ENCODE measurements around the gene EFNA5.

EFNA5 gene

DNA sequence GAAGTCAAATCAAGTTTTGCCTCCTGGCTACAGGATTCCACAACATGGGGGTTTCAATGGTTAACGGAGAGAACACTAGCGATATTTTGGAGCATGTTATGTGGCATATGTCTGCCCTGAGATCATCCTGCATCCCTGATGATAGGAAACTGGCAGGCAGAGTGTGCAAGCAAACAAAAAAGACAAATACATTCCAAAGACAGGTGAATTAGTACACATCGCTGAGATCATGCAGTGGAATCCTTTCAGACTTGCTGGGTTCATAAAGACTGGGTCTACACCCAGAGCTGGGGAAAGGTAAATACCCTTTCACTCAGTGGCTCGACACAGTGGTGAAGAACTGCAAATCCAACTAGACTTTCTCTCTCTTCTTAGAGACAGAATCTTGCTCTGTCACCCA lies 286.5 kb downstream of the EFNA5 start:
- no peak for DNase-seq

DNA sequence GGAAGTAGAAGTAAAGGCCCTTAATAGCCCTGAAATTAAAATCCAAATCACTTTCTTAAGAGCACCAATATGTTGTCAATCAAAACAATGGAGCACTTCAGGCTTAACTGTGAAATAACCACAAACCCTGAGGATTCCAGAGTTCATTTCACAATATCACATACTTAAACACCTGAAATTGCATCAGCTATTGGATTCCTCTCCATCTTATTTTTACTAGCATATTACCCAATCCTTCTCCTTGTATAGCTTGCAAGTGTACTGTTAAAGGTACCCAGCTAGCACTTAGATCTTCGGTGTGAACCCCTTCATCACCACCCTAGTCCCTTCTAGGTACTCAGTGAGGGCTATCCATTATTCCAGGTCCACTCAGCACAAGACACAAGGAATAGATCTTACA lies 287.3 kb downstream of the EFNA5 start:
- no peak for DNase-seq

DNA sequence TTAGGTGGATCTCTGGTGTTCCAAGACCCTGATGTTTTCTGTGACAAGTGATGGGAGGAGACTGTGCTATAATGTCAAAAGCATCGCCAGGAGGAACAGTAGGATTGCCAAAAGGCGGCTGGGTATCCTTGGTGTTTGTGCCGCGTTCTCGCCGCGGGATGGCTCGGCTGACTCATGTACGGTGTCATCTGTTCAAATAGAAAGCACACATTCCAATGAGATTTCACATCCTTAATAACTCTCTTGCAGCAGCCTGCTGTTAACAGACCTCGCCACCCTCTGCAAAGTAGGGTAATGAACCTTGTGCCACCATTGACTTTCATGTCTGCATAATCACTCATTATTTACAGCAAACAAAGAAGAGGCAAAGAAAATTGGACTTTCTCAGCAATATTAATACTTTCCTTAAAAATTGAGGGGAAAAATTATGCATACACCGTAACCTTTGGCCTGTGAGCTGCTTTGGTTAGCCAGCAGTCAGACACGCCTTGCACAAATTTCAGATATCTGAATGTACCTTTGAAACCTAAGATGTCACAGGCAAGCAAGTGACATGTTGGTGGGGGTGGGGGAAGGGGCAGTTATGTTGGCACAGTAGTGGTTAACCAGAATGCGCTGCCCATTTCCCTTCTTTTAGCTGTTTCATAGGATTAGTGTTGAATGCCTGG lies 289.4 kb downstream of the EFNA5 start:
- DNase-seq = no peak

DNA sequence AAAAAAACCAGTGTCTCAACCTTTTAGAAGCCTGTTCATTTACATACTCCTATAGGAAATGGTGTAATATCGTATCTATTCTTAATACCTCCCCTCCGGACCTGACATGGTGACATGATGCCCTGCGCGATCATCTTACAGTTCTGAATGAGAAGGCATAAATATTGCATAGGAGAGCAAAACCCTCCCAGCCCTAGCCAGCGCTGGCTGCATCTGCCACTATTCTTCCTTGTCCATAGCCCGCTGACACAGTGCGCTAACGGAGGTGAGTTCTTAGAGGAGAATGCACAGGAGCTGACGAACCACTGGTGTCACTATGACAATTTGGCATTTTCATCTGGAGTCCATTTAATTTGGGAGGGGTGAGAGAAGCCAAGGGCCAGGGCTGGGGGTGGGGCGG lies 290.1 kb downstream of the EFNA5 start:
- no peak for DNase-seq

DNA sequence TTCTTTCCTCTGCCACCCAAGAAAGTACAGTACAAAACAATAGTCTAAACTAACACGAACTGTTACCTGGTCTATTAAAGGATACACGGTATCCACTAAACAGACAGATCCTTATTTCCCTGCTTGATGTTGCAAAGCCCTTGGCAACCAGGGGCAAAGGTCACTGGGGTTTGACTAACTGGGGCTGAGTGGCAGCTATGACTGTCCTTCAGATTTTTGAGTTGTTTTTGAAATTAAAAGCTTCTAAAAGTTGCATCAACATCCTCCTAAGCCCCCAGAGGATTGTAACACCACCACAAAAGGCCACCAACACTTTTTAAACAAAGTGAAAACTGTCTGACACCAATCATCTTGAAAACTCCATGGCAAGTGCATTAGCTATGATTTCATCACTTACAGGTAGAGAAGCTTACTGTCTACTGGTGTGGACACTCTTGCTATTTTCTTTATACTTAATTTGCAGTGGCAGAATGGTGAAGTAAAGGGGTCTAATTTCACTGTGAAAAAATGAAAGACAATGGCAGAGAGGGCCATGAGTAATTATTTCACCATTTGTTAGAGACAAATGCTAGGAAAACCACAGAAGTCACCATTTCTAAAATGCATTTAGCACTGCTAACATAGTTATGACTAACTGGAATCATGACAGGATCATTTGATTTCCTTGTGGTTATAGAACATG lies 292.4 kb downstream of the EFNA5 start:
- no peak for DNase-seq

DNA sequence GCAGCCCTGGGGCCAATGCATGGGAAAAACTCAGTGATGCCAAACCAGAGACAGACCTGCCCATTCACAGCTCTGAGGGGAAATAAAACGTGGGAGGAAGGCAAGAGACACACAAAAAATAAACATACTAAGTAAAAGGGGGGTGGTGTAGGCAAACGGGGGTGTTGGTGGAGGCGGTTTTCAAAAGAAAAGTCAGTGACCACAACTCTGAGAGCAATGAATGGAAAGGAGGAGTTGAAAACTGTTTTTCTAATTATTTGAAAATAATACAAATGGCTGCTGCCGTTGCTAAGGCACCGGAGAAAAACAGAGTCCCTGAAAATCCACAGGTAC lies 293.5 kb downstream of the EFNA5 start:
- DNase-seq = no peak

DNA sequence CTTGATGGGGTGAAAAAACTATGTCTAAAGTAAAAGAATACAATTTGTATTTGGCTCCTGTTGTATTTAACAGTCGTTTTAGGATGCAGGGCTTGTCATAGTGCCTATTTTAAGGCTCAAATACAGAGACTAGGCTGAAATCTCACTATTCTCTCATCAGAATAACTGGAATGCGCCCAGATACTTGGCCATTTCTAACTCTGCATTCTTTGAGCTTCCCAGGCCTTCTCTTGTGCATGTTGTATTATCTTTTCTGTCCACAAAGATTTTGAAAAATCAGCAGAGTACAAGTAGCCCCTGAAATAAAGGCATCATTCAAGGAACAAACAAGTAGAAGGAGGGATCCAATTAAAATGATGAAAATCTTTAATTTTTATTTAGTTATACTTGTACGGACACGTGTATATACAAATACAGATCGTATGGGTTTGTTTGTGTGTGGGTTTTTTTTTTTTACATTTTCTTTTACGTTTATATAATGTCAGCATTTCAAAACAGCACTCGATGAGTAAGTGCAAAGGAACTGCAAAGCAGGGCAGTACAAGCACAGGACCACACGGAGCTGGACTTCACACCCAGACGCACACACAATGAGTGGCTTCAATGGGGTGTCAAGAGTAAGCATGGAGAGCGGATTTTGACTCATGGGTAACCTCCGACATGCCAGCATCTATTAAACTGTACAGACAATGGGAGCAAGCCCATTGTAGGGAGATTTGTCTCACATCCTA lies 294.0 kb downstream of the EFNA5 start:
- DNase-seq = no peak

DNA sequence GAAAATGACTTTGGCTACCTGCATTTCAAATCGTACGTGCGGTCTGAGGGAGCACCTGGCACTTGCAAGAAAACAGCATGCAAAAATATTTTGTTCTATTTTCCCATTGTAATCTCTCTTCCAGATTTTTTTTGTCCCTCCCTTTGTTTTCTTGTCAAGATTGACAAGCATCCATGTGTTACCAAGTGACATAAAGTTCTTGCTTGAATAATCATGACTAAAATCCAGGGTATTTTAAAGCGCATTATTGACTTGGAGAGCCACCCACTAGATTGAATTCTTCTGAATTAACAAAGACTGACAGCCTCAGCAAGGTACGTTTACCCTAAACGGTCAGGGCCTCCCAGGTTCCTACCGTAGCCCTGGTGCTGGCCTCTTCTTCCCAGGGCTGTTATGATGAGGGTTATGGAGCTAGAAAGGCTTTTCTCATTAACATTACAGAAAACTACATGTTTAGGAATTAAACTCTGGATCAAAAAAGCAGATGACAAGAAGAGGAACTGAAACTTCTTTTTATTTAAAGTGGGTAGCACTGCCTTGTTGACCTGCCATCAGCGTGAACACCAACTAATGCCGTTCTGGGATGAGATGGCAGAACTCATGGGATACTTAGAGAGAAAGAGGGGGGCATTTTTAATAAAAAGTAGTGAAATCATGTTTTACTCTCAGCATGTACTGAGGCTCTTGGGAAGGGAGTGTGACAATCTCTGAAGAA lies 297.0 kb downstream of the EFNA5 start:
- no peak for DNase-seq

DNA sequence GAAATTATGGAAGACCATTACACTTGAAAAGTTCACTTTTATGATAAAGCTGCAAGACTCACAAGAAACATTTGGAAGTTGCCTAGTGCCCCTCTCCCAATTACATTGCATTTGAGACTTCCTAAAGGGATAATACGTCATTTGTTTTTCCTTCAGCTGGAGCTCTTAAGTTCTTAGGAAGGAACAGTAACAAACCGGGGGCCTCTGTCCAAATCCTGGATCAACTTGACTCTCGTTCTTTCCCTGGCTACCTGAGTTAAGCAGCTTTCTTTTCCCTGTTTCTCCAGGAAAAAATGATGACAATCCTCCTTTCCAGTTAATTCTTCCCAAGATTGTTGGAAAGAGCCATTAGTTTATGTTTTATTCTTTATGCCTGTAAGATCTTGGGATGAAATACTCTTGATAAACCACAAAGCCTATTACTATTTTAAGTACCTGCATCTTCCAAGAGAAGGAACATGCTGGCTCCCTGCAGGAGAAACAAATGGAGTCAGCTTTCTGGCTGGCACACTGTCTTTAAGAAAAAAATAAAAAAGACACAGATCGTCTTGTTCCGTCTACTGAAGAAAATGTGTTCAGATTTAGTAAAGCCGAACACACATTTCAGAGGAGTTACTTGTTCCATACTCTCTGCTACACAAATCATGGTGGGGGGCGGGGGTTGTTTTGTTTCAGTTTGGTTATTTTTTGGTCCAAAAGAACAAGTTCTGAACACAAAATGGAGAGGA lies 297.9 kb downstream of the EFNA5 start:
- DNase-seq = no peak

DNA sequence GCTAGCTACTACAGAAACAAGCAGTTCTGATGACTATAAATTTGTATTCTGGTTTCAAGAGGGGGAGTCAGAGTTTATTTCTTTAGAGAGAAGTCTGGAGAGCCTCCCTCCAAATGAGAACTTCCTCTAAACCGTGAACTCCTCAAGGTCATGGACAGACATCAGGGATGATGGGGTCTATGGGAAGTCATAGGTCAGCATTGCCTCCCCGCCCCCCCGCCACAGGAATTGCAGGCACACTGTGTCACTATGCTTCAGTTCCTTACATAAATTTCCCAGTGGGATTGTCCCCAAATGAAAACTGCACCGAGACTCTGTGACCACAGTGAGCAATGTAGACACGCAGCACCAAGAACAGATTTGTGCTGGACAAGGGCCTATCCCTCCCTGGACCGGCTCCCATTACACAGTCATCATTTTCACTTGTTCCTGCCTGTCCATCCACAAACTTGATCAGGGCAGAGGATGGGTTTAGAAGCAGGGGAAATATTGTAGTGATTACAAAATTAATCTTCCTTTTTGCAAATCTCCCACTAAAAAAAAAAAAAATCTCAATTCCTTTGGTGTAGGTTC lies 300.3 kb downstream of the EFNA5 start:
- no peak for DNase-seq

DNA sequence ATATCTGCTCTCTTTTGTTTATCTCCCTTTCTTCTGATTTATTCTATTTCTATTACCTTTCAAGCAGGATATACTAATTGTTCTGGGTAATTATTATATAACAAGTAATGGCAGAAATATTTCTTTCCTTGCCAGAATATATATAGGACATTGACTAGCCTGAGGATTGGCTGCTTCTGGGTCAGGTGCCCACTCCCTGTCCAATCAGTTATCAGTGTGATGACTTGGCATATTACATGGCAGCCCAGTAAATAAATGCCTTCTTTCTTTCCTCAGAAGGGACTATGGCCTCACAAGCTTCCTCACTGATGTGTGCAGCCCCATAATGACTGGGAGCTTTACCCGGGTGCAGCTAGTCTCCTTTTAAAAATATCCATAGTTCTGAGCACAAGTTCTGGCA lies 301.1 kb downstream of the EFNA5 start:
- no peak for DNase-seq

DNA sequence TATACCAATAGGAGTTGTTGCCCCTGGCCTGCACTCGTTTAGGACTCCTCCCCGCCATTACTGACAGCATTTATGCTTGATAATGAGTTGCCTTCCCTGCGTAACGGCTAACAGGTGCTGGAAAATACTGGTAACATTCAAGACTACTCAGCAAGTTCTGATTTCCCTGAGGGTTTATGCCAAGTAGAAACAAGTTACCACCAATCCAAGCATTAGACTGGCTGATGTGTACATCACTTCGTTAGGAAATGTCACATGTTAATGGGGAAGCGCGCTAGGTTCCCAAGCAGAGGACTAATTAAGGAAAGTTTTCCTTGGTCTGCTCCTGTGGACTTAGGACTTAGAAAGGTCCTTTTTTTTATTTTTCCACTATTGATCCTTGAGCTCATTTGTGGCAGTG lies 302.1 kb downstream of the EFNA5 start:
- DNase-seq = no peak

DNA sequence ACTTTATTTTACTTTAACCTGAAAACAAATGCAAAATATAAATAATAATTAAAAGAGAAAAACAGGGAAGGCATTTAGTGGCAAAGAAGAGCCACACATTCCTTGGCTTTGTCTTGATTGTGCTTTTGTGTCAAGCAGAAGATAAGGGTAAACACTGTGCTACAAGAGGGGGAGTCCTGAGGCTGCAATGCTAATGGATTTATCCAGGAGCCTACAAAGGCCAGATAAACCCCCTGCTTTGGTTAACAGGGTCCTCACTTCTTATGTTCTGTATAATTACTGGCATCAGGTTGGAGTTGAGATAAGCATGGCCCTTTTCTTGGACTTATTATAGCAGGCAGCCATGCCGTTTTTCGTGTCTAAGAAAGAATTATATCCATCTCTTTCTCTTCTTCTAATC lies 302.8 kb downstream of the EFNA5 start:
- DNase-seq = no peak

DNA sequence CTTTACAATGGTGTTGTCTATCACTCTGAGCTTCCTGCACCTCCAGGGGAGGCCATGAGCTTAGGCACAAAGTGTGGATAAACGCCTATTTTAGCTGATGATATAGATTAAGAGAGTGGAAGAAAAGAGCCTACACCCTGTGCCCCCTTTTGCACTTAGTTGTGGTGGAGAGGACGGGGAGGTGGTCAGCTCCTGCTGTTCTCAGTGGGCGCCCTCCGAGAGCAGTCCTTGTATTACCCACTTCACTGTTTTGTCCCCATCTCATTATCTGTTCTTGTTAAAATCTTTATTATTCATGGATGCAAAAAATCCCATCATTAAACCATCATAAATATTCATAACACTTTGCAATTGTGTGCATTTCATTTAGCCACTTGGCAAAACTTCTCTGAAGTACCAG lies 303.3 kb downstream of the EFNA5 start:
- no peak for DNase-seq

DNA sequence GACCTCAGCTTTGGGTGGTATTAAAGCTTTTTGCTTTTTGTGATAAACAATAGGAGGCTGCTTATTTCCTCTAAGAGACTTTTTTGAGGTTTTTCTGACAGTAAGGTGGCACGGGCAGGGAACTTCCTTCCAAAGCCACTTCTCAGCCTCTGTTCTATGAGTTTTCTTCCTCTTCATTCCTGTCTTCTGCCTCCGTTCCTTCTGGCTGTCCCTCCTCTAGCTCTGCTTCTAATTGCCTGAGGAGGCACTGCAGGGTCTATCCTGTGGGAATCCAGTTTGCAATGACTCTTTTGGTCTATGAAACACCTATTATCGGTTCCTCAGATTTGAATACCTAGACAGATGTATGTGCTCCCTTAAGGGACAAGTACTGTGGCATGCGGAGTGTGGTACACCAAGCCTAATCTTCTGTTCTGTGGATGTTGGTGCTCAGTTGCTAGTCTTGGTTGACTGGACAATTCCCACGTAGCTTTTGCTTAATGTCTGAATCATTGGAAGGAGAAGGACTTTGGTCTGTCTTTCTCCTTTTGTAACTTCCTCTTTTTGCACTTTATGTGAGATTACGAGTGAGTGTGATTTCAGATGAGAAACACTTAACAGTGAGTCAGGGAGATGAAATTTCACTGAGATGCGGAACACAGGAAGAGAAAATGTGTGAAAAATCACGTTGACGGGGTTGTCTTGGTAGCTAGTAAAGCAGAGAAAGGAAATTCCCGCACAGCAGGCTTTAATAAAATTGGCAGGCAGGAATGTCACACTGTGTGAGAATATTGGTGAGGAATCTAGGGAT lies 305.2 kb downstream of the EFNA5 start:
- no peak for DNase-seq

DNA sequence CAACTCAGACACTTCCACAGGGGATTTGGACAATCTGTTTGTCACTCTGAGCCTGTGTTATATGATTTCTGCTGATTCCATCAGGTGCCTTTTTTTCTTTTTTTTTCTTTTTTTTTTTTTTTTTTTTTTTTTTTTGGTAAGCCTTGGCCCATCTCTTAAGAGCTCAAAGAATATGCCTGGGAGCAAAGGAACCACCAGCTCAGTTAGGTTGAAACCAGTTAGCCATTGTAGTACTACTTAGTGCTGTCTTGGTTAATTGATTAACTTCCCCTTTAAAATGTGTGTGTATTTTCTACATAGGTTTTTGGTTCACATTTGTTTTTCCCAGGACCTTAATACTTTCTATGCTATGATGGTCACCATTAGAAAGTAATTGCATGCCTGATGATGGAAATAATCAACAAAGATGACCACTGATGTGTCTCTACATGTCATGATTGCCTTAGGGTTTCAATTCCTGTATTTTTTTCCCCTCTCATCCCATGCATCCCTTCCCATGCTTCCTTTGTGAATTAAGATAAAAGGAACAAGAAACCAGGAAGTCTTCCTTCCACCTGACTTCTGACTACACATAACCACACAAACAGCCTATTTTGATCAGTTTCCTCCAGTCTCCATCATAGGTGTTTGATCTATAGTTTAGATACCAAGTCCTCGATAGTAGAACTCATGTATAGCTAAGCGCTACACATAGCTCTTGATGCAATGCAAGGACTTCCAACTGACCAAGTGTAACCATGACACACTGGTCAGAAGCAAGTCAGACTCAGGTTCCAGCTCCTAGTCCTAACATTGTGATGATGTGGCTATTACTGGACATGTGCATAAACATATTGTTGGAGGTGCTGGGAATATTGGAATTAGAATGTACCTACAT lies 306.1 kb downstream of the EFNA5 start:
- DNase-seq = no peak

DNA sequence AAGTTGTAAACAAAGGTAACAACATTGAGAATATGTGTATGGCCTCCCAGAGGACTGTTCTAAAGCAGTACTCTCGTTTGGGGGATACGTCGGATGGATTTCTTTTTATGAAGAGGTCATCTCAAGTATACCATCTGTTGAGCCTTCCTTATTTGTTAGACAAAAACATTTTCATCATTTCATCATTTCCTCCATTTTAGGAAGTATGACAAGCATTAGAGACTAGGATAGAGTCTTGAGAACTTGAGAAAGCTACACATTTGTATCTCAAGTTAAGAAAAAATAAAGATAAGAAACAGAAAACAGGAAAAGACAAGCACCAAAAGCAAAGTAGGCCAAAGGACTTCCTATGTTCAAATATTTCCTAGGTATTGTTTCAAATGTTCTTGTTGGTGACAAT lies 307.0 kb downstream of the EFNA5 start:
- no peak for DNase-seq

DNA sequence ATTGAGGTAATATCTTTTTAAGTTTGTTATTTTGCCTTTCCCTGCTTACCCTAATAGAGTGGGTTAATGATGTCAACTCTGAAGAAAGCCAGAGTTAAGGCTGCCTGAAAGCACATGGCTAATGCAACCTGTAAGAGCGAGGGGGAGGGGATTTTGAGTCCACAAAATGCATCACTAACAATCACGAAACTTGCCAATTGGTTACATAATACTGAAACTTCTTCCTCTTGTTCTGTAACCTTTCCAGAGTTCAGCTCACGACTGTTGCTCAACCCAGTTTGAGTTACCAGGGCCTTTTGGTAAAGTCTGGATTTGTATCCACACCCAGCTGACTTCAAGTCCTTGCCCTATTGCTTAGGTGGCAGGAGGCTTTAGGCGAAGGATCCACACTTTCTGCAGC lies 308.8 kb downstream of the EFNA5 start:
- DNase-seq = no peak

DNA sequence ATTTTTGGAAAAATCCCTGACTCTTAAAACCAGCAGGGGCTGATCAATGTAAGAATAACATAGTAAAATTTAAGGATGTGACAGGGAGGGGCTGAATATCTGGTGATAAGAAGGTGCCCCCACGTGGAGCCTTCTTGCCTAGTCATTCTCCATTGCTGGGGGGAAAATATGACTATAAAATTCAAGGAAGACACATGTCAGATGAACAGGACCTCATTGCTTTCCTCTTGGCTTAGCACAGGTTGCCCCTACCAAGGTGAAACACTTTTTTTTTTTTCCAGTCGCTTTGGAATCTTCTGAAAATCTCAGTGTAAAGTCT lies 310.9 kb downstream of the EFNA5 start:
- no peak for DNase-seq

DNA sequence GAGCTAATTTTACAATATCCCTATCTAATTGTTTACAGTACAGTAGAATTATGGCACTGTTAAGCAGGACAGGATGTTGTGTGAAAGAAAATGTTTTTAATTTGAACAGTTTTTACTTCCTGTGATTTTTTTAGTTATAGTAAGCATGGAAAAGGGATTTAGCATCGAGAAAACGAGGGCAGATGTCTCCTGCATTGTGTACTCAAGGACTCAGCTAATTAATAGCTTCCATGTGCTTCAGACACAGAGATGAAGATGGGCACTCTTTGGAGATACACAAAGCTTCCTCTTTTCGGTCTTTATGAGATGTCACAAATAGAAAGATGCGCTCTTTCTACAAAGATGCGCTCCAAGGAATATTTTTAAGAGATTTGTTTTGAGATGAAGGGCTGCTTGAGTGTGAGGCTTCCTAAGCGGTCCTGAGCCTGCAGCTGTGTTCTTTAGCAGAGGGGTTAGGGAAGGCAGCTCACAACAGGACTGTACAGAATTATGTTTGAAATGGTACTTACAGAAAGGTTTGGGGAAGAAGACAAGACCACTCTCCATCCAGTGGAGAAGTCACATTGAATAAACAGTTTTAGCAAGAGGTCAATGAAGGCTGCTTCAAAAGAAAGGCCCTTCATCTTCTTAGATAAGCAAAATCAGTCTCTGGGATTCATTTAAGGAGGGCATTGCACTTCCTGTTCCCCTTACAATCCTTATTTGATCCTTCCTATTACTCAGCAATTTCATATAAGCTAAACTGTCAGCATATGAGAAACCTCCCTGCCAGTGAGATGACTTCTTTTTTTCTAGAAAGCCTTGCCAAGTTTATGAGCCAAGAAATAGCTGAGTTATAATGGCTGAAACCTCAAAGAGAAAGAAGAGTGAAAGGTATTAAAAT lies 311.5 kb downstream of the EFNA5 start:
- DNase-seq = no peak
